ENCODE data around the gene SUGCT. TPM values are rescaled to one million over a fixed set of nuclear protein-coding genes. Genes with fewer than 3 reads are reported as not detected.

The SUGCT gene
- total RNA-seq, 1 experiment from 2014 or later = 4.6 TPM

DNA sequence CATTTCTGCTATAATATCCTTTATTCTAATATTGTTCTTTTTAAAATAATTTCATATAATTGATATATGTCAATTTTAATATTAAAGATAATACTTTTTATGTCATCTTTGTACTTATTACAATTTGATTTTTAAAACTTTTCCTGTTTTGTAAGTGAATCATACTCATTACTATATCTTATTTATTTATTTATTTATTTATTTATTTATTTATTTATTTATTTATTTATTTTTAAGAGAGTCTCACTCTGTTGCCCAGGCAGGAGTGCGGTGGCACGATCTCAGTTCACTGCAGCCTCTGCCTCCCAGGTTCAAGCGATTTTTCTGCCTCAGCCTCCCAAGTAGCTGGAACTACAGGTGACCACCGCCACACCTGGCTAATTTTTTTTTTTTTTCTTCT, 215.3 kb downstream of the SUGCT start:
- Mint-ChIP-seq H3K27me3 (ENCODE audit: low read depth) (no peaks in the 10 kb centered on the region), H3K4me1 (0 out of 2 replicates have a peak, but pooled peaks cover 3% of the 10 kb centered on the region), H3K36me3 (no peaks in the 10 kb centered on the region), H3K9me3 (no peaks in the 10 kb centered on the region), H3K4me3 (no peak overlapping the region), H3K27ac (no peak overlapping the region)
- TF ChIP-seq ETV6 (CRISPR knock-in tag; IDR thresholded peaks at IDR 0.05) (no peak), HMGA2 (CRISPR knock-in tag; IDR thresholded peaks at IDR 0.05) (no peak), ELF4 (CRISPR knock-in tag; IDR thresholded peaks at IDR 0.05; ENCODE audit: low read depth) (no peak), RORB (CRISPR knock-in tag; IDR thresholded peaks at IDR 0.05) (no peak), EMX1 (CRISPR knock-in tag; IDR thresholded peaks at IDR 0.05) (no peak), IRF2 (CRISPR knock-in tag; IDR thresholded peaks at IDR 0.05; ENCODE audit: borderline replicate concordance, low read depth) (no peak), ESRRA (CRISPR knock-in tag; IDR thresholded peaks at IDR 0.05; ENCODE audit: borderline replicate concordance) (no peak)
- TF ChIP-seq, protein P1, sequence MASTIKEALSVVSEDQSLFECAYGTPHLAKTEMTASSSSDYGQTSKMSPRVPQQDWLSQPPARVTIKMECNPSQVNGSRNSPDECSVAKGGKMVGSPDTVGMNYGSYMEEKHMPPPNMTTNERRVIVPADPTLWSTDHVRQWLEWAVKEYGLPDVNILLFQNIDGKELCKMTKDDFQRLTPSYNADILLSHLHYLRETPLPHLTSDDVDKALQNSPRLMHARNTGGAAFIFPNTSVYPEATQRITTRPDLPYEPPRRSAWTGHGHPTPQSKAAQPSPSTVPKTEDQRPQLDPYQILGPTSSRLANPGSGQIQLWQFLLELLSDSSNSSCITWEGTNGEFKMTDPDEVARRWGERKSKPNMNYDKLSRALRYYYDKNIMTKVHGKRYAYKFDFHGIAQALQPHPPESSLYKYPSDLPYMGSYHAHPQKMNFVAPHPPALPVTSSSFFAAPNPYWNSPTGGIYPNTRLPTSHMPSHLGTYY (CRISPR knock-in tag; IDR thresholded peaks at IDR 0.05) = no peak
- TF ChIP-seq, protein P2, sequence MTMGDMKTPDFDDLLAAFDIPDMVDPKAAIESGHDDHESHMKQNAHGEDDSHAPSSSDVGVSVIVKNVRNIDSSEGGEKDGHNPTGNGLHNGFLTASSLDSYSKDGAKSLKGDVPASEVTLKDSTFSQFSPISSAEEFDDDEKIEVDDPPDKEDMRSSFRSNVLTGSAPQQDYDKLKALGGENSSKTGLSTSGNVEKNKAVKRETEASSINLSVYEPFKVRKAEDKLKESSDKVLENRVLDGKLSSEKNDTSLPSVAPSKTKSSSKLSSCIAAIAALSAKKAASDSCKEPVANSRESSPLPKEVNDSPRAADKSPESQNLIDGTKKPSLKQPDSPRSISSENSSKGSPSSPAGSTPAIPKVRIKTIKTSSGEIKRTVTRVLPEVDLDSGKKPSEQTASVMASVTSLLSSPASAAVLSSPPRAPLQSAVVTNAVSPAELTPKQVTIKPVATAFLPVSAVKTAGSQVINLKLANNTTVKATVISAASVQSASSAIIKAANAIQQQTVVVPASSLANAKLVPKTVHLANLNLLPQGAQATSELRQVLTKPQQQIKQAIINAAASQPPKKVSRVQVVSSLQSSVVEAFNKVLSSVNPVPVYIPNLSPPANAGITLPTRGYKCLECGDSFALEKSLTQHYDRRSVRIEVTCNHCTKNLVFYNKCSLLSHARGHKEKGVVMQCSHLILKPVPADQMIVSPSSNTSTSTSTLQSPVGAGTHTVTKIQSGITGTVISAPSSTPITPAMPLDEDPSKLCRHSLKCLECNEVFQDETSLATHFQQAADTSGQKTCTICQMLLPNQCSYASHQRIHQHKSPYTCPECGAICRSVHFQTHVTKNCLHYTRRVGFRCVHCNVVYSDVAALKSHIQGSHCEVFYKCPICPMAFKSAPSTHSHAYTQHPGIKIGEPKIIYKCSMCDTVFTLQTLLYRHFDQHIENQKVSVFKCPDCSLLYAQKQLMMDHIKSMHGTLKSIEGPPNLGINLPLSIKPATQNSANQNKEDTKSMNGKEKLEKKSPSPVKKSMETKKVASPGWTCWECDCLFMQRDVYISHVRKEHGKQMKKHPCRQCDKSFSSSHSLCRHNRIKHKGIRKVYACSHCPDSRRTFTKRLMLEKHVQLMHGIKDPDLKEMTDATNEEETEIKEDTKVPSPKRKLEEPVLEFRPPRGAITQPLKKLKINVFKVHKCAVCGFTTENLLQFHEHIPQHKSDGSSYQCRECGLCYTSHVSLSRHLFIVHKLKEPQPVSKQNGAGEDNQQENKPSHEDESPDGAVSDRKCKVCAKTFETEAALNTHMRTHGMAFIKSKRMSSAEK (CRISPR knock-in tag; IDR thresholded peaks at IDR 0.05; ENCODE audit: borderline replicate concordance) = no peak
- TF ChIP-seq, protein P3, sequence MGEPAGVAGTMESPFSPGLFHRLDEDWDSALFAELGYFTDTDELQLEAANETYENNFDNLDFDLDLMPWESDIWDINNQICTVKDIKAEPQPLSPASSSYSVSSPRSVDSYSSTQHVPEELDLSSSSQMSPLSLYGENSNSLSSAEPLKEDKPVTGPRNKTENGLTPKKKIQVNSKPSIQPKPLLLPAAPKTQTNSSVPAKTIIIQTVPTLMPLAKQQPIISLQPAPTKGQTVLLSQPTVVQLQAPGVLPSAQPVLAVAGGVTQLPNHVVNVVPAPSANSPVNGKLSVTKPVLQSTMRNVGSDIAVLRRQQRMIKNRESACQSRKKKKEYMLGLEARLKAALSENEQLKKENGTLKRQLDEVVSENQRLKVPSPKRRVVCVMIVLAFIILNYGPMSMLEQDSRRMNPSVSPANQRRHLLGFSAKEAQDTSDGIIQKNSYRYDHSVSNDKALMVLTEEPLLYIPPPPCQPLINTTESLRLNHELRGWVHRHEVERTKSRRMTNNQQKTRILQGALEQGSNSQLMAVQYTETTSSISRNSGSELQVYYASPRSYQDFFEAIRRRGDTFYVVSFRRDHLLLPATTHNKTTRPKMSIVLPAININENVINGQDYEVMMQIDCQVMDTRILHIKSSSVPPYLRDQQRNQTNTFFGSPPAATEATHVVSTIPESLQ (CRISPR knock-in tag; IDR thresholded peaks at IDR 0.05) = no peak
- TF ChIP-seq, protein P4, sequence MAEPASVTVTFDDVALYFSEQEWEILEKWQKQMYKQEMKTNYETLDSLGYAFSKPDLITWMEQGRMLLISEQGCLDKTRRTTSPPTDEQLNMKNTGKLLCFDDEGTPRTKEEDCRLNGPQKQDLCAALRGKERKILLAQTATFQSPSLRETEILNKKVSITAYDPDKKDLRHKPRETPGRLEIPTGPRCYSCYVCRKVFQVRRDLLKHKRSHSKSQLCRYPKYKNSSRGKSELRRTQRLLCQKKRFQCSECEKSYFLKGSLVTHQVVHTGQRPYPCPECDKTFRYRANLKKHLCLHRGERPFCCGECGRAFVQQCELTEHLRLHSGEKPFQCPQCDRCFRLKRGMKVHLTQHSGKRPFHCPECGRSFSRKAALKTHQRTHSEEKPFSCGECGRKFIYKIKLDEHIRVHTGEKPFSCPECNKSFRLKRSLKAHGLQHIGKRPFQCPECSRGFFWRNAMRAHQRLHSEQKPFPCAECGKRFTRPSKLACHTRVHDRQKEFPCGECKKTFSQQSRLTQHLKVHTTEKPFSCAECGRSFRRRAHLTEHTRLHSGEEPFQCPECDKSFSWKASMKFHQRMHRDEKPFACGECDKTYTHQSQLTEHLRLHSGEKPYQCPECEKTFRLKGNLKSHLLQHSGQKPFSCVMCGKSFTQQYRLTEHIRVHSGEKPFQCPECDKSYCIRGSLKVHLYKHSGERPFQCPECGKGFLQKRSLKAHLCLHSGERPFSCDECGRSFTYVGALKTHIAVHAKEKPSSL (CRISPR knock-in tag; conservative IDR thresholded peaks at IDR 0.05) = no peak
- TF ChIP-seq, protein P5, sequence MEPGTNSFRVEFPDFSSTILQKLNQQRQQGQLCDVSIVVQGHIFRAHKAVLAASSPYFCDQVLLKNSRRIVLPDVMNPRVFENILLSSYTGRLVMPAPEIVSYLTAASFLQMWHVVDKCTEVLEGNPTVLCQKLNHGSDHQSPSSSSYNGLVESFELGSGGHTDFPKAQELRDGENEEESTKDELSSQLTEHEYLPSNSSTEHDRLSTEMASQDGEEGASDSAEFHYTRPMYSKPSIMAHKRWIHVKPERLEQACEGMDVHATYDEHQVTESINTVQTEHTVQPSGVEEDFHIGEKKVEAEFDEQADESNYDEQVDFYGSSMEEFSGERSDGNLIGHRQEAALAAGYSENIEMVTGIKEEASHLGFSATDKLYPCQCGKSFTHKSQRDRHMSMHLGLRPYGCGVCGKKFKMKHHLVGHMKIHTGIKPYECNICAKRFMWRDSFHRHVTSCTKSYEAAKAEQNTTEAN (CRISPR knock-in tag; IDR thresholded peaks at IDR 0.05) = no peak
- TF ChIP-seq, protein P6, sequence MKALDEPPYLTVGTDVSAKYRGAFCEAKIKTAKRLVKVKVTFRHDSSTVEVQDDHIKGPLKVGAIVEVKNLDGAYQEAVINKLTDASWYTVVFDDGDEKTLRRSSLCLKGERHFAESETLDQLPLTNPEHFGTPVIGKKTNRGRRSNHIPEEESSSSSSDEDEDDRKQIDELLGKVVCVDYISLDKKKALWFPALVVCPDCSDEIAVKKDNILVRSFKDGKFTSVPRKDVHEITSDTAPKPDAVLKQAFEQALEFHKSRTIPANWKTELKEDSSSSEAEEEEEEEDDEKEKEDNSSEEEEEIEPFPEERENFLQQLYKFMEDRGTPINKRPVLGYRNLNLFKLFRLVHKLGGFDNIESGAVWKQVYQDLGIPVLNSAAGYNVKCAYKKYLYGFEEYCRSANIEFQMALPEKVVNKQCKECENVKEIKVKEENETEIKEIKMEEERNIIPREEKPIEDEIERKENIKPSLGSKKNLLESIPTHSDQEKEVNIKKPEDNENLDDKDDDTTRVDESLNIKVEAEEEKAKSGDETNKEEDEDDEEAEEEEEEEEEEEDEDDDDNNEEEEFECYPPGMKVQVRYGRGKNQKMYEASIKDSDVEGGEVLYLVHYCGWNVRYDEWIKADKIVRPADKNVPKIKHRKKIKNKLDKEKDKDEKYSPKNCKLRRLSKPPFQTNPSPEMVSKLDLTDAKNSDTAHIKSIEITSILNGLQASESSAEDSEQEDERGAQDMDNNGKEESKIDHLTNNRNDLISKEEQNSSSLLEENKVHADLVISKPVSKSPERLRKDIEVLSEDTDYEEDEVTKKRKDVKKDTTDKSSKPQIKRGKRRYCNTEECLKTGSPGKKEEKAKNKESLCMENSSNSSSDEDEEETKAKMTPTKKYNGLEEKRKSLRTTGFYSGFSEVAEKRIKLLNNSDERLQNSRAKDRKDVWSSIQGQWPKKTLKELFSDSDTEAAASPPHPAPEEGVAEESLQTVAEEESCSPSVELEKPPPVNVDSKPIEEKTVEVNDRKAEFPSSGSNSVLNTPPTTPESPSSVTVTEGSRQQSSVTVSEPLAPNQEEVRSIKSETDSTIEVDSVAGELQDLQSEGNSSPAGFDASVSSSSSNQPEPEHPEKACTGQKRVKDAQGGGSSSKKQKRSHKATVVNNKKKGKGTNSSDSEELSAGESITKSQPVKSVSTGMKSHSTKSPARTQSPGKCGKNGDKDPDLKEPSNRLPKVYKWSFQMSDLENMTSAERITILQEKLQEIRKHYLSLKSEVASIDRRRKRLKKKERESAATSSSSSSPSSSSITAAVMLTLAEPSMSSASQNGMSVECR (CRISPR knock-in tag; IDR thresholded peaks at IDR 0.05; ENCODE audit: borderline replicate concordance) = no peak
- ATAC-seq (no peak), DNase-seq (ENCODE audit: low spot score) (no peak)
- POLR2A ChIA-PET = no interaction called here
- CTCF ChIA-PET = no interaction called here
